B cell (primary cell): ENCODE results near the gene PLD5. TPM values are rescaled to one million over a fixed set of nuclear protein-coding genes. Genes with fewer than 3 reads are reported as not detected.

Experiments
- ATAC-seq: fragments of 200-7000 bp; cut with Tn5 transposase; one replicate; pipeline ENCODE4 v1.10.0; 2021; ENCODE audit warnings: low read depth, mild to moderate bottlenecking, moderate number of reproducible peaks, moderate library complexity
- CTCF ChIA-PET: fragments of 350-600 bp; sonication (Branson Sonifier 250); formaldehyde crosslinking; loops from one replicate; lab custom pipeline; 2021; ENCODE audit warnings: antibody characterized with exemption, inconsistent platforms; lab: Charles Lee
- POLR2A ChIA-PET: fragments of 350-600 bp; sonication (Branson Sonifier 250); formaldehyde crosslinking; loops from one replicate; lab custom pipeline; 2021; ENCODE audit warnings: antibody characterized with exemption; lab: Charles Lee
- DNase-seq: peaks from one replicate; pipeline ENCODE4 v3.0.0; 2013
- H2AFZ ChIP-seq: 2 replicates; pipeline ENCODE4 v1.6.1; 2012; ENCODE audit warnings: mild to moderate bottlenecking, low read depth, low read length; ENCODE audit not compliant: insufficient read depth, poor library complexity, severe bottlenecking
- H3K27ac ChIP-seq, 2 donors: 1 replicate in 1 of 2; 2 replicates in 1 of 2; pipeline ENCODE4 v1.5.1; 2012 to 2013; ENCODE audit warnings: low read length in 2 of 2, mild to moderate bottlenecking in 2 of 2, moderate library complexity in 1 of 2
- H3K27me3 ChIP-seq, 4 experiments: fragments of 200-600 bp in 1 of 4; sonication (generic) in 1 of 4; replicated peaks in 1 of 4; 1 replicate in 2 of 4; 2 replicates in 2 of 4; pipeline versions ENCODE4 v1.6.1 to v1.7.0; 2013 to 2016; ENCODE audit warnings: low read length in 3 of 4, mild to moderate bottlenecking in 2 of 4, mixed read lengths in 1 of 4, moderate library complexity in 1 of 4; ENCODE audit not compliant: insufficient read depth in 4 of 4, control insufficient read depth in 3 of 4; ENCODE audit errors: control extremely low read depth in 1 of 4
- H3K36me3 ChIP-seq, 2 experiments: replicated peaks in 1 of 2; 1 replicate in 1 of 2; 2 replicates in 1 of 2; pipeline versions ENCODE4 v1.6.1 to v1.7.1; 2013; ENCODE audit warnings: low read length in 1 of 2; ENCODE audit not compliant: insufficient read depth in 2 of 2, control insufficient read depth in 1 of 2; ENCODE audit errors: control extremely low read depth in 1 of 2, extremely low read depth in 1 of 2
- H3K4me1 ChIP-seq, 2 donors: fragments of 200-600 bp in 1 of 2; sonication (generic) in 1 of 2; 1 replicate in 1 of 2; 2 replicates in 1 of 2; pipeline versions ENCODE4 v1.5.1 to v1.6.1; 2013 to 2017; ENCODE audit warnings: low read length in 2 of 2; ENCODE audit not compliant: control insufficient read depth in 2 of 2, insufficient read depth in 2 of 2
- H3K4me2 ChIP-seq: replicated peaks from 2 replicates; pipeline ENCODE3; 2012; ENCODE audit warnings: mild to moderate bottlenecking, low read depth, low read length; ENCODE audit not compliant: poor library complexity, severe bottlenecking
- H3K4me3 ChIP-seq, 5 experiments: fragments of 200-600 bp in 1 of 5; sonication (generic) in 1 of 5; 1 replicate in 3 of 5; 2 replicates in 2 of 5; pipeline versions ENCODE4 v1.5.1 to v1.7.0; 2011 to 2016; ENCODE audit warnings: low read length in 4 of 5, mild to moderate bottlenecking in 4 of 5, low read depth in 2 of 5, control low read depth in 1 of 5, moderate library complexity in 1 of 5; ENCODE audit not compliant: insufficient read depth in 1 of 5; ENCODE audit errors: control extremely low read depth in 1 of 5, extremely low read depth in 1 of 5
- H3K79me2 ChIP-seq: fragments of 200-600 bp; sonication (generic); one replicate; pipeline ENCODE4 v1.6.0; 2016; ENCODE audit warnings: low read length; ENCODE audit not compliant: control insufficient read depth, insufficient read depth
- H3K9ac ChIP-seq: fragments of 200-600 bp; sonication (generic); 2 replicates; pipeline ENCODE4 v1.6.1; 2017; ENCODE audit warnings: mild to moderate bottlenecking, low read length, moderate library complexity
- H3K9me3 ChIP-seq, 3 donors: one replicate each; pipeline versions ENCODE4 v1.6.1 to v1.7.1; 2013; ENCODE audit warnings: low read length in 2 of 3; ENCODE audit not compliant: control insufficient read depth in 2 of 3, insufficient read depth in 1 of 3; ENCODE audit errors: control extremely low read depth in 1 of 3
- H4K20me1 ChIP-seq: 2 replicates; pipeline ENCODE4 v1.6.0; 2012; ENCODE audit warnings: mild to moderate bottlenecking, low read length; ENCODE audit not compliant: insufficient read depth, control insufficient read depth, poor library complexity, severe bottlenecking
- H3K27ac Mint-ChIP-seq: one replicate; pipeline ENCODE4 v1.8.0; 2021; ENCODE audit warnings: mixed read lengths
- H3K27me3 Mint-ChIP-seq: one replicate; pipeline ENCODE4 v1.8.0; 2021; ENCODE audit warnings: mixed read lengths
- H3K4me1 Mint-ChIP-seq: one replicate; pipeline ENCODE4 v1.8.0; 2021; ENCODE audit warnings: mixed read lengths
- H3K4me3 Mint-ChIP-seq: one replicate; pipeline ENCODE4 v1.8.0; 2021; ENCODE audit warnings: mixed read lengths
- H3K9me3 Mint-ChIP-seq: one replicate; pipeline ENCODE4 v1.8.0; 2022; ENCODE audit warnings: mixed read lengths; ENCODE audit not compliant: insufficient read depth
- EZH2 ChIP-seq: IDR thresholded peaks from 2 replicates; pipeline ENCODE4 v1.6.1; 2012; ENCODE audit warnings: borderline replicate concordance, low read depth, mild to moderate bottlenecking, moderate library complexity, low read length; ENCODE audit not compliant: insufficient read depth, poor library complexity, severe bottlenecking
- WGBS: methylation state at CpG from one replicate; pipeline ENCODE4 v1.1.5; 2013; ENCODE audit warnings: missing lambda C conversion rate; ENCODE audit not compliant: insufficient coverage; 5-methylcytosine and 5-hydroxymethylcytosine counted together
- intact Hi-C: fragments of 100-400 bp; cut with micrococcal nuclease; formaldehyde crosslinking; loops from one replicate; pipeline ENCODE4 v1.10.0; 2022
- polyA plus RNA-seq: library from polyadenylated mRNA; depleted of rRNA; stranded (reverse); fragments of >200 nt; gene quantifications from 2 replicates; pipeline ENCODE4 v1.2.3, GENCODE V29; 2012
- total RNA-seq, 2 donors: library from RNA; stranded (reverse); fragments of 120-200 nt in 1 of 2; gene quantifications; 1 replicate in 1 of 2; 2 replicates in 1 of 2; pipeline versions ENCODE4 v1.2.3 to v1.2.4, GENCODE V29; 2013 to 2022
- TF ChIP-seq, protein P1 (sequence below): fragments of 200-600 bp; IDR thresholded peaks from one replicate; pipeline ENCODE4 v1.8.0; 2022; ENCODE audit warnings: antibody characterized with exemption, mild to moderate bottlenecking

Gene PLD5
- total and polyA plus RNA-seq, 2 donors (not counting 1 experiment from before 2014, with no cell fraction given) = 0.37 to 1.9 TPM

DNA sequence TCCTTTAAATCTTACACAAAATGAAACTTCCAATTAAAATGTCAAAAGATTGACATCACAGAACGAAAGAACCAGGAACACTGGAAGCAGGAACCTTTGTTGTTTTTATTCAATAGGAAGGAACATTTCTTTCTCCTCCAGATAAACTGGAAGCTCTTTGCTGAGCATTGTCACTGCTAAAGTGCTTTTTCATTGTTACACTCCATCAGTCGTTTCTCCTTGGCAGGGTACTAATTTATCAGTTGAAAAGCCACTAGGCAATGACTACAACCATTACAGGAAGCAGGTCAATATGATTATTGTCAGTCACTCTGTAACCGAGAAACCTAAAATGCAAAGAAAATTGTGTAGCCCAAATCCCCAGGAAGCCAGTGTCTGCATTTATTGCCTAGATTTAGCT lies 362.4 kb downstream of the PLD5 start:
- no peak for ATAC-seq
- Mint-ChIP-seq H3K27me3 (no peaks in the 10 kb centered on the region), H3K9me3 (peaks cover 3% of the 10 kb centered on the region), H3K27ac (no peak overlapping the region), H3K4me1 (no peaks in the 10 kb centered on the region), H3K4me3 (no peak overlapping the region)
- no peak overlapping the region for H3K4me2 ChIP-seq
- no peaks in the 10 kb centered on the region for H3K4me1 ChIP-seq
- no peak overlapping the region for H3K27ac ChIP-seq
- H3K79me2 ChIP-seq = no peaks in the 10 kb centered on the region
- no peak overlapping the region for H2AFZ ChIP-seq
- no peak overlapping the region for H3K4me3 ChIP-seq
- 14% methylated on average over 1 of the region's 3 CpGs for WGBS
- peaks cover 0 to 3% (median 0%) of the 10 kb centered on the region in 4 experiments for H3K27me3 ChIP-seq
- H3K36me3 ChIP-seq = no peaks in the 10 kb centered on the region
- CTCF ChIA-PET = no interaction called here
- no peak for DNase-seq
- intact Hi-C loops = no loop called here
- no peaks in the 10 kb centered on the region for H4K20me1 ChIP-seq
- H3K9me3 ChIP-seq = peaks cover 0 to 4% (median 0%) of the 10 kb centered on the region in 3 donors
- TF ChIP-seq EZH2 = no peak
- TF ChIP-seq, protein P1, sequence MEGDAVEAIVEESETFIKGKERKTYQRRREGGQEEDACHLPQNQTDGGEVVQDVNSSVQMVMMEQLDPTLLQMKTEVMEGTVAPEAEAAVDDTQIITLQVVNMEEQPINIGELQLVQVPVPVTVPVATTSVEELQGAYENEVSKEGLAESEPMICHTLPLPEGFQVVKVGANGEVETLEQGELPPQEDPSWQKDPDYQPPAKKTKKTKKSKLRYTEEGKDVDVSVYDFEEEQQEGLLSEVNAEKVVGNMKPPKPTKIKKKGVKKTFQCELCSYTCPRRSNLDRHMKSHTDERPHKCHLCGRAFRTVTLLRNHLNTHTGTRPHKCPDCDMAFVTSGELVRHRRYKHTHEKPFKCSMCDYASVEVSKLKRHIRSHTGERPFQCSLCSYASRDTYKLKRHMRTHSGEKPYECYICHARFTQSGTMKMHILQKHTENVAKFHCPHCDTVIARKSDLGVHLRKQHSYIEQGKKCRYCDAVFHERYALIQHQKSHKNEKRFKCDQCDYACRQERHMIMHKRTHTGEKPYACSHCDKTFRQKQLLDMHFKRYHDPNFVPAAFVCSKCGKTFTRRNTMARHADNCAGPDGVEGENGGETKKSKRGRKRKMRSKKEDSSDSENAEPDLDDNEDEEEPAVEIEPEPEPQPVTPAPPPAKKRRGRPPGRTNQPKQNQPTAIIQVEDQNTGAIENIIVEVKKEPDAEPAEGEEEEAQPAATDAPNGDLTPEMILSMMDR = no peak
- POLR2A ChIA-PET = no interaction called here
- no peak overlapping the region for H3K9ac ChIP-seq

DNA sequence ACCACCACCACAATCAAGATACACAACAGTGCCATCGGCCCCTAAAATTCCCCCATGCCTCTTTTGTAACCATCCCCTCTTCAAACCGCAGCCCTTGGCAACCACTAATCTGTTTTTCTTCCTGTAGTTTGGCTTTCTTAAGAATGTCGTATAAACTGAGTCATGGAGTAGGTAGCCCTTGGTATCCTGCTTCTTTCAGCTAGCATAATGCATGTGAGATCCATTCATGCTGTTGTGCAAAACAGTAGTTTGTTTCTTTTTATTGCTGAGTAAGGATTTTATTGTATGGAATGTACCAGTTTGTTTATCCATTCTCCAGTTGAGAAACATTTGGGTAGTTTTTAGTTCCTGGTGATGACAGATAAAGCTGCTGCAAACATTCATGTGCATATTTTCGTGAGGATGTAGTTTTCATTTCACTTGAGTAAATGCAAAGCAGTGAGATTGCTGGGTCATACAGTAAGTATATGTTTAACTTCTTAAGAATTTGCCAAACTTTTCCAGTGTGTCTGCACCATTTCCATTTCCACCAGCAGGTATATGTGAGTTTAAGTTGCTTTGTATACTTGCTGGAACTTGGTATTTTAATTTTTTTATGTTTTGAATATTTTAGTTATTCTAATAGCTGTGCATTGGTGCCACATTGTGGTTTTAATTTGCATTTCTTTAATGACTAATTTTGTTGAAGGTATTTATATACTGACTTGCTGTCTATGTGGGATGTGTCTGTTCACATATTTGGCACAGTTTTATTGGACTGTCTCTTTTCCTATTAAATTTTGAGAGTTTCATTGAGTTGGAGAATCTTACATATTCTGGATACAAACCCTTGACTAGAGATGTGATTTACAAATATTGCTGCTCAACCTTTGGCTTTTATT lies 377.2 kb downstream of the PLD5 start:
- Histone ChIP-seq H3K27me3 (no peaks in the 10 kb centered on the region), H3K9me3 (peaks cover 0 to 4% (median 0%) of the 10 kb centered on the region in 3 donors), H3K27ac (no peak overlapping the region), H3K9ac (no peak overlapping the region), H3K4me3 (no peak overlapping the region), H3K79me2 (no peaks in the 10 kb centered on the region), H2AFZ (no peak overlapping the region), H3K36me3 (no peaks in the 10 kb centered on the region), H4K20me1 (no peaks in the 10 kb centered on the region), H3K4me2 (no peak overlapping the region), H3K4me1 (no peaks in the 10 kb centered on the region)
- H3K4me3 Mint-ChIP-seq = no peak overlapping the region
- intact Hi-C loops = no loop called here
- peaks cover 5% of the 10 kb centered on the region for H3K27me3 Mint-ChIP-seq
- POLR2A ChIA-PET = no interaction called here
- no peak for TF ChIP-seq EZH2
- TF ChIP-seq, protein P1 = no peak
- peaks cover 5% of the 10 kb centered on the region for H3K9me3 Mint-ChIP-seq
- DNase-seq = no peak
- 30% methylated on average over 2 of the region's 4 CpGs for WGBS
- H3K27ac Mint-ChIP-seq = no peak overlapping the region
- no peak for ATAC-seq
- H3K4me1 Mint-ChIP-seq = no peaks in the 10 kb centered on the region
- CTCF ChIA-PET = no interaction called here
